Neuronal stem cell (in vitro differentiated cells): ENCODE data around the gene SDHAF2.
A peak's percentile ranks its signal among the peaks of the same experiment; 100 is the strongest.
"Not testable (repeated sequence)": the region's sequence is repeated elsewhere in the genome, so short reads cannot be mapped to it uniquely, and the experiment has no call there.

Experiments
- DNase-seq: peaks from one replicate; pipeline ENCODE4 v3.0.0-alpha.2; 2013; ENCODE audit warnings: low spot score
- H2AFZ ChIP-seq: one replicate; pipeline ENCODE4 v1.6.1; 2013; ENCODE audit warnings: mild to moderate bottlenecking, low read length, inconsistent platforms
- H2AK5ac ChIP-seq: 2 replicates; pipeline ENCODE4 v1.6.1; 2013; ENCODE audit warnings: low read depth, mild to moderate bottlenecking, inconsistent platforms, low read length, moderate library complexity, mixed read lengths
- H2BK120ac ChIP-seq: 2 replicates; pipeline ENCODE4 v1.6.1; 2013; ENCODE audit warnings: low read depth, mild to moderate bottlenecking, inconsistent platforms, low read length, moderate library complexity, mixed read lengths
- H2BK12ac ChIP-seq: one replicate; pipeline ENCODE4 v1.6.1; 2013; ENCODE audit warnings: low read length, inconsistent platforms
- H2BK15ac ChIP-seq: 2 replicates; pipeline ENCODE4 v1.6.1; 2013; ENCODE audit warnings: mild to moderate bottlenecking, low read length, inconsistent platforms, mixed read lengths
- H2BK5ac ChIP-seq: one replicate; pipeline ENCODE4 v1.6.1; 2013; ENCODE audit warnings: inconsistent platforms, mild to moderate bottlenecking, low read length, moderate library complexity
- H3K14ac ChIP-seq: one replicate; pipeline ENCODE4 v1.6.1; 2013; ENCODE audit warnings: low read length, inconsistent platforms
- H3K18ac ChIP-seq: 2 replicates; pipeline ENCODE4 v1.6.1; 2013; ENCODE audit warnings: low read length, inconsistent platforms
- H3K23ac ChIP-seq: 2 replicates; pipeline ENCODE4 v1.6.1; 2013; ENCODE audit warnings: low read depth, mild to moderate bottlenecking, mixed read lengths, low read length, inconsistent platforms; ENCODE audit not compliant: poor library complexity
- H3K27ac ChIP-seq: replicated peaks from 3 replicates; pipeline ENCODE4 v1.5.1; 2013; ENCODE audit warnings: low read length, inconsistent platforms
- H3K27me3 ChIP-seq, 3 experiments: 2 replicates each; pipeline ENCODE4 v1.6.1; 2013; ENCODE audit warnings: low read length in 3 of 3, mild to moderate bottlenecking in 2 of 3, inconsistent platforms in 1 of 3, low read depth in 1 of 3, mixed read lengths in 1 of 3, moderate library complexity in 1 of 3; ENCODE audit not compliant: control insufficient read depth in 3 of 3, insufficient read depth in 3 of 3
- H3K36me3 ChIP-seq, 2 donors: replicated peaks in 1 of 2; 2 replicates each; pipeline ENCODE4 v1.6.1; 2013; ENCODE audit warnings: low read length in 2 of 2; ENCODE audit not compliant: control insufficient read depth in 2 of 2, insufficient read depth in 2 of 2
- H3K4ac ChIP-seq: 2 replicates; pipeline ENCODE4 v1.6.1; 2013; ENCODE audit warnings: inconsistent platforms, mild to moderate bottlenecking, low read length, moderate library complexity
- H3K4me1 ChIP-seq, 2 donors: 1 replicate in 1 of 2; 2 replicates in 1 of 2; pipeline ENCODE4 v1.6.1; 2013; ENCODE audit warnings: low read length in 2 of 2, low read depth in 1 of 2; ENCODE audit not compliant: control insufficient read depth in 2 of 2, insufficient read depth in 1 of 2
- H3K4me2 ChIP-seq: one replicate; pipeline ENCODE4 v1.6.1; 2013; ENCODE audit warnings: mild to moderate bottlenecking, low read length, inconsistent platforms; ENCODE audit not compliant: insufficient read depth, poor library complexity, severe bottlenecking
- H3K4me3 ChIP-seq, 2 donors: 2 replicates each; pipeline ENCODE4 v1.5.1; 2013; ENCODE audit warnings: low read length in 2 of 2, mild to moderate bottlenecking in 2 of 2, inconsistent platforms in 1 of 2, moderate library complexity in 1 of 2
- H3K79me1 ChIP-seq: one replicate; pipeline ENCODE4 v1.6.1; 2013; ENCODE audit warnings: low read depth, mild to moderate bottlenecking, inconsistent platforms, low read length, moderate library complexity
- H3K9ac ChIP-seq: one replicate; pipeline ENCODE4 v1.6.1; 2013; ENCODE audit warnings: mild to moderate bottlenecking, low read depth, low read length, inconsistent platforms; ENCODE audit not compliant: poor library complexity
- H3K9me3 ChIP-seq, 2 donors: replicated peaks in 1 of 2; 2 replicates each; pipeline versions ENCODE3 to v1.6.1; 2013; ENCODE audit warnings: low read length in 2 of 2, mild to moderate bottlenecking in 2 of 2, inconsistent platforms in 1 of 2, low read depth in 1 of 2, mixed read lengths in 1 of 2, moderate library complexity in 1 of 2; ENCODE audit not compliant: control insufficient read depth in 2 of 2, insufficient read depth in 1 of 2
- H4K8ac ChIP-seq: one replicate; pipeline ENCODE4 v1.6.1; 2013; ENCODE audit warnings: low read depth, mild to moderate bottlenecking, inconsistent platforms, low read length, moderate library complexity
- H4K91ac ChIP-seq: one replicate; pipeline ENCODE4 v1.6.1; 2013; ENCODE audit warnings: low read length, low read depth, mild to moderate bottlenecking, inconsistent platforms; ENCODE audit not compliant: poor library complexity
- WGBS, 2 donors: extraction: QIAGEN DNeasy Blood & Tissue Kit; methylation state at CpG; one replicate each; pipeline ENCODE4 v1.1.7; 2013; ENCODE audit warnings: missing lambda C conversion rate in 2 of 2, mixed read lengths in 1 of 2; ENCODE audit not compliant: insufficient read length in 2 of 2, insufficient replicate concordance in 1 of 2; ENCODE audit errors: extremely low coverage in 2 of 2; 5-methylcytosine and 5-hydroxymethylcytosine counted together

SDHAF2 gene

GRCh38 chr11:61476371-61476770, 46.4 kb downstream of the SDHAF2 start:
- Histone ChIP-seq H3K9me3 (no peaks in the 10 kb centered on the region), H2AFZ (no peak overlapping the region), H2BK15ac (no peak overlapping the region), H4K8ac (no peak overlapping the region), H3K9ac (no peak overlapping the region), H3K14ac (no peak overlapping the region), H3K27me3 (peaks cover 0 to 2% (median 0%) of the 10 kb centered on the region in 3 experiments), H3K4me2 (no peak overlapping the region), H2BK5ac (no peak overlapping the region), H3K4ac (no peak overlapping the region), H2BK120ac (no peak overlapping the region), H3K27ac (no peak overlapping the region), H2BK12ac (no peak overlapping the region), H3K4me3 (no peak overlapping the region), H3K18ac (no peak overlapping the region), H3K36me3 (peaks cover 0 to 16% of the 10 kb centered on the region in 2 donors), H4K91ac (no peak overlapping the region), H3K23ac (no peak overlapping the region), H2AK5ac (no peak overlapping the region), H3K4me1 (peaks cover 12 to 15% of the 10 kb centered on the region in 2 donors), H3K79me1 (peaks cover 2% of the 10 kb centered on the region)
- DNase-seq = no peak
- no CpG with 5 or more reads among the region's 3 CpGs for WGBS, 2 donors

- Histone ChIP-seq H2BK5ac (no peak overlapping the region), H3K4me3 (no peak overlapping the region), H2BK120ac (no peak overlapping the region), H3K4me2 (no peak overlapping the region), H3K79me1 (peaks cover 2% of the 10 kb centered on the region), H3K4ac (no peak overlapping the region), H3K27ac (no peak overlapping the region), H3K27me3 (peaks cover 0 to 2% (median 0%) of the 10 kb centered on the region in 3 experiments), H3K9me3 (no peaks in the 10 kb centered on the region), H3K9ac (no peak overlapping the region), H3K18ac (no peak overlapping the region), H3K14ac (no peak overlapping the region), H2AK5ac (no peak overlapping the region), H4K91ac (no peak overlapping the region), H2BK15ac (no peak overlapping the region), H4K8ac (no peak overlapping the region), H2BK12ac (no peak overlapping the region), H3K4me1 (peaks cover 20 to 23% of the 10 kb centered on the region in 2 donors), H3K36me3 (peaks cover 0 to 16% of the 10 kb centered on the region in 2 donors), H2AFZ (no peak overlapping the region), H3K23ac (no peak overlapping the region)
- WGBS, 2 donors = no CpG with 5 or more reads among the region's 8 CpGs
- no peak for DNase-seq
Measured at GRCh38 chr11:61477126-61477525, 47.2 kb downstream of the SDHAF2 start.

- Histone ChIP-seq H3K18ac (peak overlapping the region; percentile 48), H3K27me3 (peaks cover 0 to 2% (median 0%) of the 10 kb centered on the region in 3 experiments), H3K4ac (no peak overlapping the region), H3K9ac (no peak overlapping the region), H3K4me3 (no peak overlapping the region), H2BK5ac (no peak overlapping the region), H2BK15ac (no peak overlapping the region), H4K91ac (no peak overlapping the region), H4K8ac (no peak overlapping the region), H3K79me1 (peaks cover 2% of the 10 kb centered on the region), H3K36me3 (peaks cover 0 to 13% of the 10 kb centered on the region in 2 donors), H3K4me1 (peaks cover 26 to 27% of the 10 kb centered on the region in 2 donors), H2BK120ac (no peak overlapping the region), H3K23ac (no peak overlapping the region), H2BK12ac (peak overlapping the region; percentile 44), H3K14ac (no peak overlapping the region), H3K9me3 (no peaks in the 10 kb centered on the region), H3K4me2 (no peak overlapping the region), H2AK5ac (peak overlapping the region; percentile 57), H2AFZ (no peak overlapping the region), H3K27ac (no peak overlapping the region)
- WGBS, 2 donors = no CpG with 5 or more reads among the region's 18 CpGs
- peak; percentile 76 for DNase-seq
Measured at GRCh38 chr11:61477727-61478148, 47.8 kb downstream of the SDHAF2 start.

GRCh38 chr11:61479360-61480058, 49.6 kb downstream of the SDHAF2 start:
- H2BK15ac ChIP-seq, H2BK120ac ChIP-seq, H3K9me3 ChIP-seq, H3K27me3 ChIP-seq, H4K91ac ChIP-seq, H3K9ac ChIP-seq, H4K8ac ChIP-seq, H3K4me2 ChIP-seq, H3K79me1 ChIP-seq, H3K23ac ChIP-seq, H3K4me3 ChIP-seq, H3K27ac ChIP-seq, H3K14ac ChIP-seq, DNase-seq, H3K18ac ChIP-seq, H2AFZ ChIP-seq, H3K36me3 ChIP-seq, H2BK5ac ChIP-seq, H3K4ac ChIP-seq, H2BK12ac ChIP-seq: not testable (repeated sequence)
- Histone ChIP-seq H2AK5ac (peak overlapping the region; percentile 7), H3K4me1 (peaks cover 26 to 32% of the 10 kb centered on the region in 2 donors)
- no CpG with 5 or more reads among the region's 11 CpGs for WGBS, 2 donors
